ENCODE results near the gene SERPINE3.

GRCh38 chr13:51336746-51337145 lies 2.7 kb upstream of the SERPINE3 start:
- TF ChIP-seq, protein P1, sequence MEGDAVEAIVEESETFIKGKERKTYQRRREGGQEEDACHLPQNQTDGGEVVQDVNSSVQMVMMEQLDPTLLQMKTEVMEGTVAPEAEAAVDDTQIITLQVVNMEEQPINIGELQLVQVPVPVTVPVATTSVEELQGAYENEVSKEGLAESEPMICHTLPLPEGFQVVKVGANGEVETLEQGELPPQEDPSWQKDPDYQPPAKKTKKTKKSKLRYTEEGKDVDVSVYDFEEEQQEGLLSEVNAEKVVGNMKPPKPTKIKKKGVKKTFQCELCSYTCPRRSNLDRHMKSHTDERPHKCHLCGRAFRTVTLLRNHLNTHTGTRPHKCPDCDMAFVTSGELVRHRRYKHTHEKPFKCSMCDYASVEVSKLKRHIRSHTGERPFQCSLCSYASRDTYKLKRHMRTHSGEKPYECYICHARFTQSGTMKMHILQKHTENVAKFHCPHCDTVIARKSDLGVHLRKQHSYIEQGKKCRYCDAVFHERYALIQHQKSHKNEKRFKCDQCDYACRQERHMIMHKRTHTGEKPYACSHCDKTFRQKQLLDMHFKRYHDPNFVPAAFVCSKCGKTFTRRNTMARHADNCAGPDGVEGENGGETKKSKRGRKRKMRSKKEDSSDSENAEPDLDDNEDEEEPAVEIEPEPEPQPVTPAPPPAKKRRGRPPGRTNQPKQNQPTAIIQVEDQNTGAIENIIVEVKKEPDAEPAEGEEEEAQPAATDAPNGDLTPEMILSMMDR (IDR thresholded peaks at IDR 0.05) = no peak
- TF ChIP-seq POLR2A (IDR thresholded peaks at IDR 0.05) = no peak

All from thyroid gland (tissue), 4 donors.